ENCODE measurements around the gene ATP6AP1. TPM values are rescaled to one million over a fixed set of nuclear protein-coding genes. Genes with fewer than 3 reads are reported as not detected.

Gene ATP6AP1
- total and polyA plus RNA-seq, 9 of the 15 experiments (the other 6 are each of a cell fraction or from before 2014, with no cell fraction given): 8.3 to 90.5 (median 52.9) TPM

GRCh38 chrX:154428176-154429171 lies at the start of gene ATP6AP1 (continued):
- TF ChIP-seq ARID3B (CRISPR knock-in tag; IDR thresholded peaks at IDR 0.05; ENCODE audit: borderline replicate concordance) (no peak), MXD1 (CRISPR knock-in tag; IDR thresholded peaks at IDR 0.05; ENCODE audit: borderline replicate concordance, poor library complexity, severe bottlenecking) (no peak), TBP (optimal IDR thresholded peaks at IDR 0.05; ENCODE audit: low read depth, low read length) (peak; percentile 37), ZNF436 (CRISPR knock-in tag; IDR thresholded peaks at IDR 0.05) (no peak), SMARCC2 (IDR thresholded peaks at IDR 0.05; ENCODE audit: low read depth) (no peak), HDGF (IDR thresholded peaks at IDR 0.05) (no peak), FOXJ3 (CRISPR knock-in tag; IDR thresholded peaks at IDR 0.05) (no peak), ZNF280A (IDR thresholded peaks at IDR 0.05; ENCODE audit: low read depth, partially characterized antibody) (no peak), ARHGAP35 (IDR thresholded peaks at IDR 0.05; ENCODE audit: partially characterized antibody) (no peak), TOE1 (IDR thresholded peaks at IDR 0.05; ENCODE audit: borderline replicate concordance) (peak; percentile 54; the same call in 1 of the 2 replicates), TOE1 (CRISPR knock-in tag; IDR thresholded peaks at IDR 0.05; ENCODE audit: borderline replicate concordance, low read depth) (no peak), ZBTB49 (CRISPR knock-in tag; IDR thresholded peaks at IDR 0.05; ENCODE audit: borderline replicate concordance) (no peak), HMG20B (CRISPR knock-in tag; IDR thresholded peaks at IDR 0.05) (no peak), CEBPG (CRISPR knock-in tag; IDR thresholded peaks at IDR 0.05) (no peak), CEBPG (tag; conservative IDR thresholded peaks at IDR 0.05 in 1 of 2, IDR thresholded peaks at IDR 0.05 in 1 of 2) (no peak)
- TF ChIP-seq, protein P1, sequence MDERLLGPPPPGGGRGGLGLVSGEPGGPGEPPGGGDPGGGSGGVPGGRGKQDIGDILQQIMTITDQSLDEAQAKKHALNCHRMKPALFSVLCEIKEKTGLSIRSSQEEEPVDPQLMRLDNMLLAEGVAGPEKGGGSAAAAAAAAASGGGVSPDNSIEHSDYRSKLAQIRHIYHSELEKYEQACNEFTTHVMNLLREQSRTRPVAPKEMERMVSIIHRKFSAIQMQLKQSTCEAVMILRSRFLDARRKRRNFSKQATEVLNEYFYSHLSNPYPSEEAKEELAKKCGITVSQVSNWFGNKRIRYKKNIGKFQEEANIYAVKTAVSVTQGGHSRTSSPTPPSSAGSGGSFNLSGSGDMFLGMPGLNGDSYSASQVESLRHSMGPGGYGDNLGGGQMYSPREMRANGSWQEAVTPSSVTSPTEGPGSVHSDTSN (CRISPR knock-in tag; IDR thresholded peaks at IDR 0.05; ENCODE audit: low read depth): peak; percentile 98
- TF ChIP-seq, protein P1 (tag; conservative IDR thresholded peaks at IDR 0.05; ENCODE audit: low read depth): peak; percentile 97

Measured in K562 (cell line).